KMS-11 (cell line): ENCODE data around the gene MRPL48.

Experiments used
- H2AFZ ChIP-seq: fragments of 200-600 bp; sonication (generic); 2 replicates; pipeline ENCODE4 v1.6.1; 2016; ENCODE audit warnings: antibody characterized with exemption, mixed run types, low read depth
- H3K27ac ChIP-seq: fragments of 200-600 bp; sonication (generic); 2 replicates; pipeline ENCODE4 v1.6.1; 2016; ENCODE audit warnings: mild to moderate bottlenecking, mixed run types
- H3K27me3 ChIP-seq: fragments of 200-600 bp; sonication (generic); 2 replicates; pipeline ENCODE4 v1.6.1; 2017; ENCODE audit warnings: mild to moderate bottlenecking, low read depth, mixed run types, moderate library complexity; ENCODE audit not compliant: insufficient read depth
- H3K36me3 ChIP-seq: fragments of 200-600 bp; sonication (generic); 2 replicates; pipeline ENCODE4 v1.6.1; 2017; ENCODE audit warnings: mild to moderate bottlenecking, mixed run types; ENCODE audit not compliant: insufficient read depth
- H3K4me1 ChIP-seq: fragments of 200-600 bp; sonication (generic); 2 replicates; pipeline ENCODE4 v1.6.1; 2016; ENCODE audit warnings: mild to moderate bottlenecking, low read depth, mixed run types; ENCODE audit not compliant: poor library complexity, severe bottlenecking
- H3K4me2 ChIP-seq: fragments of 200-600 bp; sonication (generic); 2 replicates; pipeline ENCODE4 v1.7.0; 2016; ENCODE audit warnings: mild to moderate bottlenecking, mixed run types
- H3K4me3 ChIP-seq: fragments of 200-600 bp; sonication (generic); IDR thresholded peaks from 2 replicates; pipeline ENCODE4 v1.6.1; 2017; ENCODE audit warnings: low read depth, low read length, mixed read lengths; ENCODE audit not compliant: insufficient read depth
- H3K79me2 ChIP-seq: fragments of 200-600 bp; sonication (generic); 2 replicates; pipeline ENCODE4 v1.6.1; 2016; ENCODE audit warnings: low read depth, mixed run types; ENCODE audit not compliant: insufficient read depth
- H3K9ac ChIP-seq: fragments of 200-600 bp; sonication (generic); 2 replicates; pipeline ENCODE4 v1.6.1; 2016; ENCODE audit warnings: mild to moderate bottlenecking, mixed run types
- H4K20me1 ChIP-seq: fragments of 200-600 bp; sonication (generic); 2 replicates; pipeline ENCODE4 v1.6.1; 2016; ENCODE audit warnings: mild to moderate bottlenecking, mixed run types; ENCODE audit not compliant: insufficient read depth
- CTCF ChIP-seq: fragments of 200-600 bp; sonication (generic); conservative IDR thresholded peaks from 2 replicates; pipeline ENCODE4 v1.6.1; 2017; ENCODE audit warnings: low read depth, mild to moderate bottlenecking, antibody characterized with exemption, low read length, moderate library complexity, mixed read lengths

MRPL48 gene

GRCh38 chr11:73859671-73860070 lies 72.0 kb downstream of the MRPL48 start:
- Histone ChIP-seq H3K27me3 (no peaks in the 10 kb centered on the region), H3K9ac (no peak overlapping the region), H3K4me3 (no peak overlapping the region), H3K79me2 (no peaks in the 10 kb centered on the region), H4K20me1 (no peaks in the 10 kb centered on the region), H3K4me2 (no peak overlapping the region), H3K36me3 (no peaks in the 10 kb centered on the region), H3K27ac (no peak overlapping the region), H3K4me1 (peaks cover 19% of the 10 kb centered on the region), H2AFZ (no peak overlapping the region)
- no peak for TF ChIP-seq CTCF

GRCh38 chr11:73860202-73860601 lies 72.5 kb downstream of the MRPL48 start:
- H3K27ac ChIP-seq = no peak overlapping the region
- no peaks in the 10 kb centered on the region for H3K79me2 ChIP-seq
- H3K9ac ChIP-seq = no peak overlapping the region
- H3K4me2 ChIP-seq = no peak overlapping the region
- no peaks in the 10 kb centered on the region for H4K20me1 ChIP-seq
- TF ChIP-seq CTCF = no peak
- no peaks in the 10 kb centered on the region for H3K36me3 ChIP-seq
- H3K4me1 ChIP-seq = peaks cover 19% of the 10 kb centered on the region
- H3K4me3 ChIP-seq = no peak overlapping the region
- no peak overlapping the region for H2AFZ ChIP-seq
- H3K27me3 ChIP-seq = no peaks in the 10 kb centered on the region

- H3K4me3 ChIP-seq = no peak overlapping the region
- H3K27me3 ChIP-seq = no peaks in the 10 kb centered on the region
- H4K20me1 ChIP-seq = no peaks in the 10 kb centered on the region
- H2AFZ ChIP-seq = no peak overlapping the region
- no peak for TF ChIP-seq CTCF
- H3K79me2 ChIP-seq = no peaks in the 10 kb centered on the region
- peak overlapping the region; percentile 10; the same call in 1 of the 2 replicates for H3K4me2 ChIP-seq
- peaks cover 19% of the 10 kb centered on the region for H3K4me1 ChIP-seq
- H3K9ac ChIP-seq = no peak overlapping the region
- H3K36me3 ChIP-seq = no peaks in the 10 kb centered on the region
- no peak overlapping the region for H3K27ac ChIP-seq
These were observed 75.3 kb downstream of the MRPL48 start for GRCh38 chr11:73862986-73863385.

GRCh38 chr11:73866095-73866579 lies 78.5 kb downstream of the MRPL48 start:
- TF ChIP-seq CTCF = no peak
- Histone ChIP-seq H2AFZ (no peak overlapping the region), H3K36me3 (no peaks in the 10 kb centered on the region), H3K27me3 (no peaks in the 10 kb centered on the region), H4K20me1 (no peaks in the 10 kb centered on the region), H3K4me2 (no peak overlapping the region), H3K4me3 (no peak overlapping the region), H3K4me1 (peaks cover 40% of the 10 kb centered on the region), H3K9ac (no peak overlapping the region), H3K27ac (no peak overlapping the region), H3K79me2 (no peaks in the 10 kb centered on the region)
